CD14-positive monocyte (primary cell): ENCODE measurements around the gene CAP2. TPM values are rescaled to one million over a fixed set of nuclear protein-coding genes. Genes with fewer than 3 reads are reported as not detected.

ENCODE experiments used
- DNase-seq, 3 donors: peaks; one replicate each; pipeline ENCODE4 v3.0.0-alpha.2; 2011 to 2022
- H2AFZ ChIP-seq: 2 replicates; pipeline ENCODE4 v1.6.0; 2012; ENCODE audit warnings: mild to moderate bottlenecking, low read depth, low read length, inconsistent platforms; ENCODE audit not compliant: insufficient read depth, poor library complexity, severe bottlenecking
- H3K27ac ChIP-seq, 2 donors: 1 replicate in 1 of 2; 2 replicates in 1 of 2; pipeline ENCODE4 v1.5.1; 2012 to 2013; ENCODE audit warnings: low read length in 2 of 2, control low read depth in 1 of 2, inconsistent platforms in 1 of 2, low read depth in 1 of 2, mild to moderate bottlenecking in 1 of 2
- H3K27me3 ChIP-seq, 2 donors: one replicate each; pipeline versions ENCODE4 v1.6.0 to v1.6.1; 2011 to 2013; ENCODE audit warnings: low read length in 2 of 2; ENCODE audit not compliant: control insufficient read depth in 2 of 2, insufficient read depth in 2 of 2
- H3K36me3 ChIP-seq, 2 donors: replicated peaks in 1 of 2; 1 replicate in 1 of 2; 2 replicates in 1 of 2; pipeline versions ENCODE4 v1.5.1 to v1.6.1; 2012 to 2013; ENCODE audit warnings: low read length in 2 of 2, control low read depth in 1 of 2, inconsistent platforms in 1 of 2, mild to moderate bottlenecking in 1 of 2; ENCODE audit not compliant: insufficient read depth in 2 of 2, control insufficient read depth in 1 of 2
- H3K4me1 ChIP-seq, 2 donors: 1 replicate in 1 of 2; 2 replicates in 1 of 2; pipeline versions ENCODE4 v1.5.1 to v1.6.1; 2012 to 2013; ENCODE audit warnings: low read length in 2 of 2, control low read depth in 1 of 2, inconsistent platforms in 1 of 2, mild to moderate bottlenecking in 1 of 2, moderate library complexity in 1 of 2; ENCODE audit not compliant: insufficient read depth in 2 of 2, control insufficient read depth in 1 of 2
- H3K4me2 ChIP-seq: replicated peaks from 2 replicates; pipeline ENCODE3; 2012; ENCODE audit warnings: low read length, moderate library complexity, mild to moderate bottlenecking; ENCODE audit not compliant: poor library complexity, severe bottlenecking; ENCODE audit errors: extremely low read depth
- H3K4me3 ChIP-seq, 3 experiments: fragments of 200-600 bp in 1 of 3; sonication (generic) in 1 of 3; replicated peaks in 1 of 3; 1 replicate in 2 of 3; 2 replicates in 1 of 3; pipeline ENCODE4 v1.5.1; 2011 to 2013; ENCODE audit warnings: low read length in 3 of 3, mild to moderate bottlenecking in 3 of 3, control low read depth in 2 of 3, low read depth in 2 of 3, inconsistent platforms in 1 of 3, moderate library complexity in 1 of 3
- H3K79me2 ChIP-seq: 2 replicates; pipeline ENCODE4 v1.6.0; 2012; ENCODE audit warnings: mild to moderate bottlenecking, control low read depth, inconsistent platforms, low read length, moderate library complexity; ENCODE audit not compliant: insufficient read depth
- H3K9ac ChIP-seq: 2 replicates; pipeline ENCODE4 v1.6.0; 2017; ENCODE audit warnings: low read length, mild to moderate bottlenecking; ENCODE audit not compliant: insufficient read depth, poor library complexity, severe bottlenecking
- H3K9me3 ChIP-seq, 2 donors: replicated peaks in 1 of 2; 1 replicate in 1 of 2; 2 replicates in 1 of 2; pipeline versions ENCODE4 v1.5.1 to v1.6.1; 2012 to 2013; ENCODE audit warnings: low read length in 2 of 2, control low read depth in 1 of 2; ENCODE audit not compliant: control insufficient read depth in 1 of 2, insufficient read depth in 1 of 2
- H4K20me1 ChIP-seq: 2 replicates; pipeline ENCODE4 v1.6.0; 2012; ENCODE audit warnings: mild to moderate bottlenecking, low read length, control low read depth, moderate library complexity; ENCODE audit not compliant: insufficient read depth
- H3K27ac Mint-ChIP-seq, 7 donors: one replicate each; pipeline ENCODE4 v1.8.0; 2020; ENCODE audit warnings: mild to moderate bottlenecking in 7 of 7, mixed read lengths in 7 of 7, moderate library complexity in 6 of 7, inconsistent platforms in 2 of 7
- H3K27me3 Mint-ChIP-seq, 3 donors: one replicate each; pipeline ENCODE4 v1.8.0; 2021 to 2022; ENCODE audit warnings: low read depth in 3 of 3, mild to moderate bottlenecking in 3 of 3, mixed read lengths in 3 of 3, moderate library complexity in 3 of 3, inconsistent platforms in 1 of 3
- H3K36me3 Mint-ChIP-seq, 2 donors: one replicate each; pipeline ENCODE4 v1.8.0; 2020; ENCODE audit warnings: mixed read lengths in 2 of 2, inconsistent platforms in 1 of 2, mild to moderate bottlenecking in 1 of 2
- H3K4me1 Mint-ChIP-seq: one replicate; pipeline ENCODE4 v1.8.0; 2020; ENCODE audit warnings: mild to moderate bottlenecking, mixed read lengths
- H3K4me3 Mint-ChIP-seq, 2 donors: one replicate each; pipeline ENCODE4 v1.8.0; 2020; ENCODE audit warnings: mild to moderate bottlenecking in 2 of 2, mixed read lengths in 2 of 2, moderate library complexity in 1 of 2
- H3K9me3 Mint-ChIP-seq, 7 donors: one replicate each; pipeline ENCODE4 v1.8.0; 2020 to 2022; ENCODE audit warnings: mixed read lengths in 7 of 7, mild to moderate bottlenecking in 6 of 7, moderate library complexity in 6 of 7, inconsistent platforms in 2 of 7
- WGBS: methylation state at CpG from one replicate; pipeline ENCODE4 v1.1.5; 2013; ENCODE audit warnings: missing lambda C conversion rate; ENCODE audit not compliant: insufficient coverage; 5-methylcytosine and 5-hydroxymethylcytosine counted together
- intact Hi-C, 2 donors: fragments of 100-400 bp; cut with micrococcal nuclease; formaldehyde crosslinking; loops; one replicate each; pipeline versions ENCODE4 v1.15.0 to v1.15.1; 2023
- polyA plus RNA-seq, 3 donors: library from polyadenylated mRNA; depleted of rRNA in 1 of 3; unstranded in 2 of 3; stranded (reverse) in 1 of 3; fragments of 300-500 nt in 2 of 3; fragments of >200 nt in 1 of 3; fragmentation: Illumina TruSeq in 2 of 3; gene quantifications; 1 replicate in 2 of 3; 2 replicates in 1 of 3; pipeline ENCODE4 v1.2.3, GENCODE V29; 2012 to 2021
- TF ChIP-seq, protein P1 (sequence below): fragments of 200-600 bp; IDR thresholded peaks from one replicate; pipeline ENCODE4 v1.8.0; 2022; ENCODE audit warnings: antibody characterized with exemption, mild to moderate bottlenecking

The CAP2 gene
- polyA plus RNA-seq, 3 donors, result not detected

DNA sequence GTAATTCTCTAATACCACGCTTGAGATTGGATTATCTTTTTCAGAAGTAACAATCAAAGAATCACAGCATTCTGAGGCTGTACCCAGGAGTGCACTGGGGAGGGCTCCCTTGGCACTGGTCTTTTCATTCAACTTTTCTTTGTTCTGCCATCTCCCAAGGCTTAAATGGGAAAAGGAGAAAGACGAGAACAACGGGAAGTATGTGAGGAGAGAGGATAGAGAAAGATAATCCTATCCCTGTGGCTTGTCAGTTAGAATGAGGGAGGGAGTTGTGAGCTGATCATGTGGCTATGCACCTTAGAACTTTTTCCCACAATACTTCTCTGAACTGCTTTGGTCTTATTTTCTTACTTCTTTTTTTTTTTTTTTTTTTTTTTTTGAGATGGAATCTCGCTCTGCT, 83.1 kb downstream of the CAP2 start:
- no peaks in the 10 kb centered on the region for H3K27me3 ChIP-seq
- H3K79me2 ChIP-seq, result no peaks in the 10 kb centered on the region
- TF ChIP-seq, protein P1, sequence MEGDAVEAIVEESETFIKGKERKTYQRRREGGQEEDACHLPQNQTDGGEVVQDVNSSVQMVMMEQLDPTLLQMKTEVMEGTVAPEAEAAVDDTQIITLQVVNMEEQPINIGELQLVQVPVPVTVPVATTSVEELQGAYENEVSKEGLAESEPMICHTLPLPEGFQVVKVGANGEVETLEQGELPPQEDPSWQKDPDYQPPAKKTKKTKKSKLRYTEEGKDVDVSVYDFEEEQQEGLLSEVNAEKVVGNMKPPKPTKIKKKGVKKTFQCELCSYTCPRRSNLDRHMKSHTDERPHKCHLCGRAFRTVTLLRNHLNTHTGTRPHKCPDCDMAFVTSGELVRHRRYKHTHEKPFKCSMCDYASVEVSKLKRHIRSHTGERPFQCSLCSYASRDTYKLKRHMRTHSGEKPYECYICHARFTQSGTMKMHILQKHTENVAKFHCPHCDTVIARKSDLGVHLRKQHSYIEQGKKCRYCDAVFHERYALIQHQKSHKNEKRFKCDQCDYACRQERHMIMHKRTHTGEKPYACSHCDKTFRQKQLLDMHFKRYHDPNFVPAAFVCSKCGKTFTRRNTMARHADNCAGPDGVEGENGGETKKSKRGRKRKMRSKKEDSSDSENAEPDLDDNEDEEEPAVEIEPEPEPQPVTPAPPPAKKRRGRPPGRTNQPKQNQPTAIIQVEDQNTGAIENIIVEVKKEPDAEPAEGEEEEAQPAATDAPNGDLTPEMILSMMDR, result no peak
- DNase-seq, result no peak
- H4K20me1 ChIP-seq, result no peaks in the 10 kb centered on the region
- intact Hi-C loops, result no loop called here
- no peak overlapping the region for H3K27ac Mint-ChIP-seq
- WGBS, result no CpG with 5 or more reads among the region's 4 CpGs
- no peak overlapping the region for H3K4me3 ChIP-seq
- H3K4me1 Mint-ChIP-seq, result no peaks in the 10 kb centered on the region
- no peaks in the 10 kb centered on the region for H3K36me3 Mint-ChIP-seq
- H3K4me1 ChIP-seq, result no peaks in the 10 kb centered on the region
- H3K9me3 Mint-ChIP-seq, result no peaks in the 10 kb centered on the region
- H3K27me3 Mint-ChIP-seq, result peaks cover 1 to 4% (median 3%) of the 10 kb centered on the region in 3 donors
- H3K9ac ChIP-seq, result no peak overlapping the region
- no peak overlapping the region for H3K27ac ChIP-seq
- no peak overlapping the region for H2AFZ ChIP-seq
- no peak overlapping the region for H3K4me3 Mint-ChIP-seq
- H3K36me3 ChIP-seq, result no peaks in the 10 kb centered on the region
- no peaks in the 10 kb centered on the region for H3K9me3 ChIP-seq
- H3K4me2 ChIP-seq, result no peak overlapping the region

DNA sequence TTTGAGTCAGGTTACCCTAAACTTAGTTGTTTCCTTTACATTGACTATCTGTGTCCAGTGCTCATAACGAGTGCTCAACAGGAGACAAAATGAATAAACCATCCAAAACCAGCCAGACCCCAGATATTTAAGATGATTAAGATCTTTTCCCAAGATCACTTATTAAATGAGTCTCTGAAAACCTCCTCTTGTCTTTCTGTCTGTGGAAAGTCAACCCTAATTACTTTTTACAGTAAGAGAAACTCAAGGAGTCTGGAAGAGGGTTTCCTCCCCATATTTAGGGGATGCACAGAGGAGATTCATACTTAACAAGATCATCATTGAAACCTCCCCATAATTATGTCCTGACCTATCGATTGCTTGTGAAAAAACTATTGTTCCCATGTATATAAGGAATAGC, 84.0 kb downstream of the CAP2 start:
- Histone ChIP-seq H3K36me3 (no peaks in the 10 kb centered on the region), H4K20me1 (no peaks in the 10 kb centered on the region), H3K27ac (no peak overlapping the region), H3K79me2 (no peaks in the 10 kb centered on the region), H3K27me3 (no peaks in the 10 kb centered on the region), H3K9ac (no peak overlapping the region), H3K4me2 (no peak overlapping the region), H3K4me3 (no peak overlapping the region), H3K9me3 (no peaks in the 10 kb centered on the region), H3K4me1 (no peaks in the 10 kb centered on the region), H2AFZ (no peak overlapping the region)
- H3K4me1 Mint-ChIP-seq, result no peaks in the 10 kb centered on the region
- peaks cover 0 to 3% (median 0%) of the 10 kb centered on the region in 7 donors for H3K9me3 Mint-ChIP-seq
- H3K4me3 Mint-ChIP-seq, result no peak overlapping the region
- H3K36me3 Mint-ChIP-seq, result no peaks in the 10 kb centered on the region
- WGBS, result 100% methylated on average over 1 of the region's 2 CpGs
- no peak overlapping the region for H3K27ac Mint-ChIP-seq
- TF ChIP-seq, protein P1, result no peak
- intact Hi-C loops, result no loop called here
- DNase-seq, result no peak
- peaks cover 1 to 4% (median 3%) of the 10 kb centered on the region in 3 donors for H3K27me3 Mint-ChIP-seq
